Epithelial cell of esophagus (primary cell): Measurements from ENCODE around the gene KRTAP22-2.

Experiments
- DNase-seq: peaks from one replicate; pipeline ENCODE4 v3.0.0; 2010; ENCODE audit warnings: low read depth
- H3K4me3 ChIP-seq: 2 replicates; pipeline ENCODE4 v1.5.1; 2011; ENCODE audit warnings: mild to moderate bottlenecking, low read length, control low read depth
- CTCF ChIP-seq: IDR thresholded peaks from 2 replicates; pipeline ENCODE4 v1.5.1; 2011; ENCODE audit warnings: low read depth, mild to moderate bottlenecking, low read length, control low read depth, inconsistent platforms; ENCODE audit not compliant: insufficient read depth; ENCODE audit errors: missing control alignments

The KRTAP22-2 gene

GRCh38 chr21:30590297-30590696 lies at the start of gene KRTAP22-2:
TSS of gene KRTAP22-2 (minus strand) at chr21:30590397.
- TF ChIP-seq CTCF = no peak
- no peak for DNase-seq
- no peak within 1 kb of the TSS for H3K4me3 ChIP-seq

GRCh38 chr21:30638686-30639085 lies 48.5 kb upstream of the KRTAP22-2 start:
- no peak for DNase-seq
- no peak overlapping the region for H3K4me3 ChIP-seq
- no peak for TF ChIP-seq CTCF

- no peak within 1 kb of the TSS for H3K4me3 ChIP-seq
- TF ChIP-seq CTCF = no peak
- DNase-seq = no peak
Observed at GRCh38 chr21:30634906-30635305, 44.7 kb upstream of the KRTAP22-2 start, which contains the start of gene KRTAP20-2. TSS of gene KRTAP20-2 (plus strand) at chr21:30635206. CDS start at chr21:30635264, 58 bp downstream.

GRCh38 chr21:30629200-30629599 lies 39.0 kb upstream of the KRTAP22-2 start:
- no peak for DNase-seq
- no peak overlapping the region for H3K4me3 ChIP-seq
- no peak for TF ChIP-seq CTCF

- DNase-seq = no peak
- TF ChIP-seq CTCF = no peak
- no peak overlapping the region for H3K4me3 ChIP-seq
Observed at GRCh38 chr21:30628109-30628508, 37.9 kb upstream of the KRTAP22-2 start.

- DNase-seq = no peak
- TF ChIP-seq CTCF = no peak
- H3K4me3 ChIP-seq = no peak overlapping the region
Observed at GRCh38 chr21:30625449-30626165, 35.4 kb upstream of the KRTAP22-2 start.

GRCh38 chr21:30623362-30623761 lies 33.2 kb upstream of the KRTAP22-2 start:
- DNase-seq = no peak
- H3K4me3 ChIP-seq = no peak overlapping the region
- no peak for TF ChIP-seq CTCF
